ENCODE data around the gene C4orf50.

- TF ChIP-seq CTCF (IDR thresholded peaks at IDR 0.05) (no peak), POLR2A (IDR thresholded peaks at IDR 0.05) (no peak), EP300 (IDR thresholded peaks at IDR 0.05) (no peak)
Measured at GRCh38 chr4:5900844-5901243, 117.4 kb downstream of the C4orf50 start.

All from tibial nerve (tissue), 4 donors.